Natural killer cell (primary cell): ENCODE results near the gene HDAC4. TPM values are rescaled to one million over a fixed set of nuclear protein-coding genes. Genes with fewer than 3 reads are reported as not detected.
A peak's percentile ranks its signal among the peaks of the same experiment; 100 is the strongest.

Experiments
- ATAC-seq, 3 donors: fragments of 150-1000 bp in 2 of 3; fragments of 200-7000 bp in 1 of 3; cut with Tn5 transposase; 1 replicate in 1 of 3; 2 replicates in 2 of 3; pipeline ENCODE4 v1.10.0; 2021; ENCODE audit warnings: mild to moderate bottlenecking in 2 of 3, moderate library complexity in 2 of 3
- DNase-seq, 2 donors: peaks; one replicate each; pipeline versions ENCODE4 v3.0.0 to v3.0.0-alpha.2; 2013 to 2021; ENCODE audit warnings: mixed read lengths in 1 of 2
- H3K27ac ChIP-seq: one replicate; pipeline ENCODE4 v1.5.1; 2013; ENCODE audit warnings: mild to moderate bottlenecking, low read length
- H3K27me3 ChIP-seq: one replicate; pipeline ENCODE4 v1.6.1; 2013; ENCODE audit warnings: low read length; ENCODE audit not compliant: control insufficient read depth, insufficient read depth
- H3K36me3 ChIP-seq: one replicate; pipeline ENCODE4 v1.6.1; 2013; ENCODE audit warnings: low read length; ENCODE audit not compliant: control insufficient read depth, insufficient read depth
- H3K4me1 ChIP-seq: one replicate; pipeline ENCODE4 v1.6.1; 2013; ENCODE audit warnings: low read length; ENCODE audit not compliant: control insufficient read depth, insufficient read depth
- H3K4me3 ChIP-seq: one replicate; pipeline ENCODE4 v1.5.1; 2013; ENCODE audit warnings: low read length
- H3K9me3 ChIP-seq: one replicate; pipeline ENCODE4 v1.6.1; 2013; ENCODE audit warnings: low read length; ENCODE audit not compliant: control insufficient read depth, insufficient read depth
- H3K27ac Mint-ChIP-seq, 2 donors: one replicate each; pipeline ENCODE4 v1.8.0; 2022; ENCODE audit warnings: mild to moderate bottlenecking in 2 of 2, mixed read lengths in 2 of 2, moderate library complexity in 1 of 2
- H3K27me3 Mint-ChIP-seq, 2 donors: one replicate each; pipeline ENCODE4 v1.8.0; 2022; ENCODE audit warnings: low read depth in 2 of 2, mixed read lengths in 2 of 2
- H3K36me3 Mint-ChIP-seq: one replicate; pipeline ENCODE4 v1.8.0; 2022; ENCODE audit warnings: mixed read lengths
- H3K4me1 Mint-ChIP-seq, 2 donors: one replicate each; pipeline ENCODE4 v1.8.0; 2022; ENCODE audit warnings: mixed read lengths in 2 of 2
- H3K4me3 Mint-ChIP-seq: one replicate; pipeline ENCODE4 v1.8.0; 2022; ENCODE audit warnings: mild to moderate bottlenecking, moderate library complexity, mixed read lengths
- H3K9me3 Mint-ChIP-seq, 2 donors: one replicate each; pipeline ENCODE4 v1.8.0; 2022; ENCODE audit warnings: mixed read lengths in 2 of 2
- WGBS: methylation state at CpG from one replicate; pipeline ENCODE4 v1.1.7; 2013; ENCODE audit warnings: missing lambda C conversion rate; ENCODE audit not compliant: insufficient coverage; 5-methylcytosine and 5-hydroxymethylcytosine counted together
- intact Hi-C: fragments of 100-400 bp; cut with micrococcal nuclease; formaldehyde crosslinking; loops from one replicate; pipeline ENCODE4 v1.14.2; 2022
- total RNA-seq, 4 donors: library from RNA; stranded (reverse); fragments of 120-200 nt in 1 of 4; gene quantifications; one replicate each; pipeline versions ENCODE4 v1.2.3 to v1.2.4, GENCODE V29; 2013 to 2022
- TF ChIP-seq, protein P1 (sequence below): fragments of 200-600 bp; IDR thresholded peaks from one replicate; pipeline ENCODE4 v1.8.0; 2022; ENCODE audit warnings: antibody characterized with exemption

HDAC4 gene
- total RNA-seq, 3 donors from 2014 or later (not counting 1 experiment from before 2014, with no cell fraction given), result 74.9 to 105 (median 100) TPM

DNA sequence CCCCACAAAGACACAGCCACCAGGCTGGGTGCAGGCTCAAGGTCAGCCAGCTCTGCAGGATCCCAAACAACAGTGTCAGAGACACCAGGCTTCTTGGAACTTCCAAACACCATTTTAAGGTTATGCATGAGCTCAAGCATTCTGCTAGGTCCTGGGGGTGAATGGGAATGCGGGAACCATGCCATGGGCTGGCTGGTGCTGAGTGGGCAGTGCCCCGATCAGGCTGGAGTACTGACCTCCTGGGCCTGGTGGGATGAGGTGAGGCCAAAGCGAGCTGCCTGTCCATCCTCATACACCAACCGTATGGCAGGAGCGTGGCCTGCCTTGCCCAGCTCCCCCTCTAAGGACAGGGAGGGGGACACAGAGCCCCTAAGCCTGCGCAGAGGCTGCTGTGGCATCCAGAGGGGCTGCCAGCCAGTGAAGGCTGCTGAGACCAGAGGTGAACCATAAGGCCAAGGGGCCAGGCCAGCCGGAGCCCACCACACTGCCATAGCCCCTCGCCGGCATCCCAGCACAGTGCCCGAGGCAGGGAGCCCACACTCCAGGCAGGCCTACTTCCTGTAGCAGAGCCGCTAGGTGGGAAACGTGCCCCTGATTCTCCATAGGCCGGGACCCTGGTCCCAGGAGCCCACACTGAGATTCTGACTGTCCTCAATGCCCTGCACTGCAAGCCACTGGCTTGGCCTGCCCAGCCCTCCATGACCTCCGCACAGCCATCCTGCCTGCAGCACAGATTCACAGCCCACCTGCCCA is 135.0 kb downstream of the HDAC4 start:
- intact Hi-C loops, result loop anchor here (2.0 to 10.0 kb wide), 7 partner anchors 23 to 359 kb away; no protein-coding TSS in a partner anchor
- no peak for DNase-seq
- WGBS, result 94% methylated on average over 14 of the region's 14 CpGs
- no peaks in the 10 kb centered on the region for H3K36me3 ChIP-seq
- no peaks in the 10 kb centered on the region for H3K27me3 ChIP-seq
- H3K4me1 ChIP-seq, result peaks cover 90% of the 10 kb centered on the region
- peak overlapping the region; percentile 81 for H3K4me3 ChIP-seq
- H3K27me3 Mint-ChIP-seq, result no peaks in the 10 kb centered on the region
- H3K27ac ChIP-seq, result peak overlapping the region; percentile 91
- TF ChIP-seq, protein P1, sequence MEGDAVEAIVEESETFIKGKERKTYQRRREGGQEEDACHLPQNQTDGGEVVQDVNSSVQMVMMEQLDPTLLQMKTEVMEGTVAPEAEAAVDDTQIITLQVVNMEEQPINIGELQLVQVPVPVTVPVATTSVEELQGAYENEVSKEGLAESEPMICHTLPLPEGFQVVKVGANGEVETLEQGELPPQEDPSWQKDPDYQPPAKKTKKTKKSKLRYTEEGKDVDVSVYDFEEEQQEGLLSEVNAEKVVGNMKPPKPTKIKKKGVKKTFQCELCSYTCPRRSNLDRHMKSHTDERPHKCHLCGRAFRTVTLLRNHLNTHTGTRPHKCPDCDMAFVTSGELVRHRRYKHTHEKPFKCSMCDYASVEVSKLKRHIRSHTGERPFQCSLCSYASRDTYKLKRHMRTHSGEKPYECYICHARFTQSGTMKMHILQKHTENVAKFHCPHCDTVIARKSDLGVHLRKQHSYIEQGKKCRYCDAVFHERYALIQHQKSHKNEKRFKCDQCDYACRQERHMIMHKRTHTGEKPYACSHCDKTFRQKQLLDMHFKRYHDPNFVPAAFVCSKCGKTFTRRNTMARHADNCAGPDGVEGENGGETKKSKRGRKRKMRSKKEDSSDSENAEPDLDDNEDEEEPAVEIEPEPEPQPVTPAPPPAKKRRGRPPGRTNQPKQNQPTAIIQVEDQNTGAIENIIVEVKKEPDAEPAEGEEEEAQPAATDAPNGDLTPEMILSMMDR, result no peak
- H3K36me3 Mint-ChIP-seq, result no peaks in the 10 kb centered on the region
- no peak for ATAC-seq
- H3K4me3 Mint-ChIP-seq, result peak overlapping the region; percentile 98
- no peaks in the 10 kb centered on the region for H3K9me3 ChIP-seq
- peak overlapping the region; percentile 99 for H3K27ac Mint-ChIP-seq
- H3K4me1 Mint-ChIP-seq, result peaks cover 77 to 86% of the 10 kb centered on the region in 2 donors
- no peaks in the 10 kb centered on the region for H3K9me3 Mint-ChIP-seq

DNA sequence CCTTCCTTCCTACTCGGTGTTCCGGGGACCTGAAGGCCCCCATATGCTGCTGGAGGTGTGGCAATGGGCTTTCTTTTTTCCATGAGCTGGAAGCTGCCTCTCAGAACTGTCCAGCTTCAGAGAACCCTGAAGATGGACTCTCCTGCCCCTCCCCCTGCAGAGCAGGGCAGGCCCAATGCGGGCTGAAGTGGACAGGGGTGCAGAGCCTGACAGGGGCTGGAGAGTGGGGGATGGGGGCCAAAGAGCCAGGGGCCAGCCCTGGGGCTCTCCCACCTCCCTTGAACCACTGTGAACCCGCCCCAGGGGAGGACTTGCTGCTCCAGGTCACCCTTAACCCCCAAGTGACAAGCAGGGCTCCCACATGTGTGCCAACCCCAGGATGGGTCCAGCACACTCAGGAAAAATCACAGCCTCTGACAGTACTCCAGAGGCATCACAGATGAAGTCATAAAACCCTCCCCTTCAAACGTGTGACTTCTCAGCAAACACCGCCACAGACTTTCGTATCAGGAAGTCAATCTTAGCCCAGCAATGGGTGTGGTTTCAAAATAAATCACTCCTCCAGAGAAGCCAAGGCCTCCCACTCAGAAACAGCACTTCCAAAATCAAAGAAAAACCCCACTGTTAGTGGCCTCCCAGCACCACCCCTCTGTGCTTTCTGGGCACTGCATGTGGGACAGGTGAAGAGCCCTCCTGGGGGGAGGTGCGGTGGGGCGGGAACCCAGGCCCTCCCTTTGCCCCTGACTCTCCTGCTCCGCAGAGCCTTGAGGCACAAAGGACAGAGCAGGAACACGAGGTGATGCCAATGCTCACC is 135.8 kb downstream of the HDAC4 start:
- peak overlapping the region; percentile 91 for H3K27ac ChIP-seq
- peak overlapping the region; percentile 98 for H3K4me3 Mint-ChIP-seq
- H3K4me1 Mint-ChIP-seq, result peaks cover 80 to 92% of the 10 kb centered on the region in 2 donors

DNA sequence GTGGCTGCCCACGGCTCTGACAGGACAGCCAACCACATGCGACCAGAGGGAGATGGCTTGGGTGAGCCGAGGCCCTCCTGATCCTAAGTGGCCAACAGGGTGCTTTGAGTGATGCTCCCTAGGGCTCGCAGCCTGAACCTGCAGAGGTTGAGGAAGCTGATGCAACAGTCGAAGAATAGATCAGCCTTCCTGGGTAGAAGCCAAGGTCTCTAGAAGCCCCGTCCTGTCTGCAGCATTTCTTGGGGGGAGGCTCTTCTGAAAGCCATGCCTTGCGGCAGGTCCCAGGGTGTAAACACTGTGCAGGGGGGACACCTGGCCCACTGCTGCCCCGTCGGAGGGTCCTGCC is 136.4 kb downstream of the HDAC4 start:
- Histone ChIP-seq H3K4me1 (peaks cover 97% of the 10 kb centered on the region), H3K27me3 (no peaks in the 10 kb centered on the region), H3K4me3 (no peak overlapping the region), H3K36me3 (no peaks in the 10 kb centered on the region), H3K9me3 (no peaks in the 10 kb centered on the region), H3K27ac (peak overlapping the region; percentile 91)
- intact Hi-C loops, result loop anchor here (10.0 kb wide), 1 partner anchor 360 kb away; no protein-coding TSS in a partner anchor
- Mint-ChIP-seq H3K27ac (peak overlapping the region; percentile 46 to 99), H3K27me3 (no peaks in the 10 kb centered on the region), H3K36me3 (no peaks in the 10 kb centered on the region), H3K4me1 (peaks cover 80 to 92% of the 10 kb centered on the region in 2 donors), H3K4me3 (peak overlapping the region; percentile 64), H3K9me3 (no peaks in the 10 kb centered on the region)
- WGBS, result 42% methylated on average over 9 of the region's 9 CpGs
- peak in 1 of 2 donors; percentile 67 for DNase-seq
- TF ChIP-seq, protein P1, result no peak
- ATAC-seq, result no peak

More for the DNA sequence above, 135.8 kb downstream of the HDAC4 start:
- Histone ChIP-seq H3K36me3 (no peaks in the 10 kb centered on the region), H3K27me3 (no peaks in the 10 kb centered on the region), H3K4me3 (no peak overlapping the region), H3K9me3 (no peaks in the 10 kb centered on the region), H3K4me1 (peaks cover 97% of the 10 kb centered on the region)
- H3K9me3 Mint-ChIP-seq, result no peaks in the 10 kb centered on the region
- ATAC-seq (peak; percentile 75 to 80 (median 77)), DNase-seq (peak; percentile 50 to 91)
- H3K27ac Mint-ChIP-seq, result peak overlapping the region; percentile 99
- WGBS, result 27% methylated on average over 11 of the region's 11 CpGs
- TF ChIP-seq, protein P1, result no peak
- no peaks in the 10 kb centered on the region for H3K27me3 Mint-ChIP-seq
- H3K36me3 Mint-ChIP-seq, result no peaks in the 10 kb centered on the region
- intact Hi-C loops, result loop anchor here (5.0 to 10.0 kb wide), 5 partner anchors 113 to 360 kb away; no protein-coding TSS in a partner anchor
